ENCODE measurements around the gene BANK1. TPM values are rescaled to one million over a fixed set of nuclear protein-coding genes. Genes with fewer than 3 reads are reported as not detected.

Gene BANK1
- total and polyA plus RNA-seq, 2 donors (not counting 1 experiment from before 2014, with no cell fraction given), result 353 to 354 TPM

GRCh38 chr4:102036619-102037376 lies 246.3 kb downstream of the BANK1 start:
- peaks cover 10 to 93% of the 10 kb centered on the region in 2 experiments for H3K36me3 ChIP-seq (replicated peaks in 1 of 2; ENCODE audit: control extremely low read depth in 1 of 2, control insufficient read depth in 1 of 2, extremely low read depth in 1 of 2, insufficient read depth in 2 of 2, low read length in 1 of 2)
- no peak overlapping the region for H3K4me3 ChIP-seq (ENCODE audit: control extremely low read depth in 1 of 5, extremely low read depth in 1 of 5, insufficient read depth in 1 of 5, low read depth in 2 of 5, low read length in 4 of 5)
- 83% methylated on average over 1 of the region's 5 CpGs for WGBS (ENCODE audit: insufficient coverage)
- Mint-ChIP-seq H3K9me3 (ENCODE audit: insufficient read depth) (no peaks in the 10 kb centered on the region), H3K4me3 (no peak overlapping the region), H3K27ac (peak overlapping the region; percentile 74), H3K4me1 (peaks cover 34% of the 10 kb centered on the region), H3K27me3 (no peaks in the 10 kb centered on the region)
- no peak for TF ChIP-seq EZH2 (IDR thresholded peaks at IDR 0.05; ENCODE audit: borderline replicate concordance, insufficient read depth, low read depth, low read length, poor library complexity, severe bottlenecking)
- TF ChIP-seq CTCF (IDR thresholded peaks at IDR 0.05), result no peak
- H3K27ac ChIP-seq (ENCODE audit: low read length in 2 of 2), result peak overlapping the region in 1 of 2 donors; percentile 12
- no peaks in the 10 kb centered on the region for H3K4me1 ChIP-seq (ENCODE audit: control insufficient read depth in 2 of 2, insufficient read depth in 2 of 2, low read length in 2 of 2)
- H2AFZ ChIP-seq (ENCODE audit: insufficient read depth, low read depth, low read length, poor library complexity, severe bottlenecking), result no peak overlapping the region
- H4K20me1 ChIP-seq (ENCODE audit: control insufficient read depth, insufficient read depth, low read length, poor library complexity, severe bottlenecking), result peaks cover 14% of the 10 kb centered on the region
- no peaks in the 10 kb centered on the region for H3K27me3 ChIP-seq (replicated peaks in 1 of 4; ENCODE audit: control extremely low read depth in 1 of 4, control insufficient read depth in 3 of 4, insufficient read depth in 4 of 4, low read length in 3 of 4)
- peaks cover 40% of the 10 kb centered on the region for H3K79me2 ChIP-seq (ENCODE audit: control insufficient read depth, insufficient read depth, low read length)
- no peaks in the 10 kb centered on the region for H3K9me3 ChIP-seq (ENCODE audit: control extremely low read depth in 1 of 3, control insufficient read depth in 2 of 3, insufficient read depth in 1 of 3, low read length in 2 of 3)
- H3K4me2 ChIP-seq (replicated peaks; ENCODE audit: low read depth, low read length, poor library complexity, severe bottlenecking), result no peak overlapping the region
- no peak for ATAC-seq (ENCODE audit: low read depth)
- no peak for DNase-seq
- ChIA-PET CTCF (interaction anchor here (1.1 kb wide), 1 partner anchor 16 kb away, joined by 3 read pairs; no protein-coding TSS in a partner anchor), POLR2A (no interaction called here)
- intact Hi-C loops (cut with micrococcal nuclease), result loop anchor here (2.0 kb wide), 1 partner anchor 14 kb away; no protein-coding TSS in a partner anchor
- H3K9ac ChIP-seq (ENCODE audit: low read length), result no peak overlapping the region

DNA sequence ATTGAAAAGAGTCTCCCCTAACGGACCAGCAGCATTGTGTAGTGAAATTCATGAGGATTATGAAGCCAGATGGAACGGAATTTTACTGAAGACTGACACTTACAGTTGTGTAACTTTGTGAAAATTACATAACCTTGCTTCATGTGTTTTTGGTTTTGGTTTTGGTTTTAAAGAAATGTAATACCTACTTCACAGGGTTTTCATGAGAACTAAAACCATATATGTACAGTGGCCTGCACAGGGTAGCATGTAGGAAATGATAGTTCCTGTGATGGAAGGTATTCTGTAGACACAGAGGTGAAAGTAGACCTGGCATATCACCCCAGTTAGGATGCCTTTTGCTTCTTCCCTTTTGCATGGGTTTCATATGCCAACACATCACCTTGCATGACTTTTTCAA lies 247.0 kb downstream of the BANK1 start:
- Histone ChIP-seq H3K4me2 (replicated peaks; ENCODE audit: low read depth, low read length, poor library complexity, severe bottlenecking) (no peak overlapping the region), H3K27ac (ENCODE audit: low read length in 2 of 2) (peak overlapping the region in 1 of 2 donors; percentile 46), H2AFZ (ENCODE audit: insufficient read depth, low read depth, low read length, poor library complexity, severe bottlenecking) (no peak overlapping the region), H3K27me3 (replicated peaks in 1 of 4; ENCODE audit: control extremely low read depth in 1 of 4, control insufficient read depth in 3 of 4, insufficient read depth in 4 of 4, low read length in 3 of 4) (no peaks in the 10 kb centered on the region), H3K4me3 (ENCODE audit: control extremely low read depth in 1 of 5, extremely low read depth in 1 of 5, insufficient read depth in 1 of 5, low read depth in 2 of 5, low read length in 4 of 5) (no peak overlapping the region), H3K79me2 (ENCODE audit: control insufficient read depth, insufficient read depth, low read length) (peaks cover 33% of the 10 kb centered on the region), H3K9me3 (ENCODE audit: control extremely low read depth in 1 of 3, control insufficient read depth in 2 of 3, insufficient read depth in 1 of 3, low read length in 2 of 3) (no peaks in the 10 kb centered on the region), H4K20me1 (ENCODE audit: control insufficient read depth, insufficient read depth, low read length, poor library complexity, severe bottlenecking) (peaks cover 14% of the 10 kb centered on the region), H3K9ac (ENCODE audit: low read length) (no peak overlapping the region), H3K4me1 (ENCODE audit: control insufficient read depth in 2 of 2, insufficient read depth in 2 of 2, low read length in 2 of 2) (no peaks in the 10 kb centered on the region), H3K36me3 (replicated peaks in 1 of 2; ENCODE audit: control extremely low read depth in 1 of 2, control insufficient read depth in 1 of 2, extremely low read depth in 1 of 2, insufficient read depth in 2 of 2, low read length in 1 of 2) (peaks cover 10 to 93% of the 10 kb centered on the region in 2 experiments)
- ATAC-seq (ENCODE audit: low read depth) (no peak), DNase-seq (no peak)
- ChIA-PET CTCF (interaction anchor here (1.1 kb wide), 1 partner anchor 15 kb away, joined by 3 read pairs; no protein-coding TSS in a partner anchor), POLR2A (no interaction called here)
- WGBS (ENCODE audit: insufficient coverage), result 47% methylated on average over 2 of the region's 2 CpGs
- no peaks in the 10 kb centered on the region for H3K27me3 Mint-ChIP-seq
- peak overlapping the region; percentile 74 for H3K27ac Mint-ChIP-seq
- intact Hi-C loops (cut with micrococcal nuclease), result loop anchor here (2.0 kb wide), 1 partner anchor 13 kb away; no protein-coding TSS in a partner anchor
- no peaks in the 10 kb centered on the region for H3K9me3 Mint-ChIP-seq (ENCODE audit: insufficient read depth)
- no peak for TF ChIP-seq CTCF (IDR thresholded peaks at IDR 0.05)
- TF ChIP-seq EZH2 (IDR thresholded peaks at IDR 0.05; ENCODE audit: borderline replicate concordance, insufficient read depth, low read depth, low read length, poor library complexity, severe bottlenecking), result no peak
- no peak overlapping the region for H3K4me3 Mint-ChIP-seq
- peaks cover 31% of the 10 kb centered on the region for H3K4me1 Mint-ChIP-seq

Data from B cell (primary cell).